Central memory CD8-positive, alpha-beta T cell (primary cell): Measurements from ENCODE around the gene GPR162.
A peak's percentile ranks its signal among the peaks of the same experiment; 100 is the strongest.

Source experiments
- ATAC-seq: fragments of 150-1000 bp; cut with Tn5 transposase; replicated peaks from 2 replicates; pipeline ENCODE4 v1.10.0; 2022; ENCODE audit warnings: mild to moderate bottlenecking, moderate FRiP score, moderate number of reproducible peaks; ENCODE audit not compliant: poor library complexity, severe bottlenecking; ENCODE audit errors: extremely low read depth
- DNase-seq, 2 donors: peaks; one replicate each; pipeline ENCODE4 v3.0.0; 2021; ENCODE audit warnings: low spot score in 2 of 2
- H3K27ac Mint-ChIP-seq: one replicate; pipeline ENCODE4 v1.8.0; 2022; ENCODE audit warnings: low read depth, mild to moderate bottlenecking, moderate library complexity, mixed read lengths
- H3K27me3 Mint-ChIP-seq: one replicate; pipeline ENCODE4 v1.8.0; 2022; ENCODE audit warnings: mixed read lengths
- H3K36me3 Mint-ChIP-seq: one replicate; pipeline ENCODE4 v1.8.0; 2022; ENCODE audit warnings: mild to moderate bottlenecking, moderate library complexity, mixed read lengths; ENCODE audit not compliant: insufficient read depth
- H3K4me1 Mint-ChIP-seq: one replicate; pipeline ENCODE4 v1.8.0; 2022; ENCODE audit warnings: mixed read lengths
- H3K4me3 Mint-ChIP-seq: one replicate; pipeline ENCODE4 v1.8.0; 2022; ENCODE audit warnings: mild to moderate bottlenecking, moderate library complexity, mixed read lengths
- H3K9me3 Mint-ChIP-seq: one replicate; pipeline ENCODE4 v1.8.0; 2022; ENCODE audit warnings: mixed read lengths

GPR162 gene

DNA sequence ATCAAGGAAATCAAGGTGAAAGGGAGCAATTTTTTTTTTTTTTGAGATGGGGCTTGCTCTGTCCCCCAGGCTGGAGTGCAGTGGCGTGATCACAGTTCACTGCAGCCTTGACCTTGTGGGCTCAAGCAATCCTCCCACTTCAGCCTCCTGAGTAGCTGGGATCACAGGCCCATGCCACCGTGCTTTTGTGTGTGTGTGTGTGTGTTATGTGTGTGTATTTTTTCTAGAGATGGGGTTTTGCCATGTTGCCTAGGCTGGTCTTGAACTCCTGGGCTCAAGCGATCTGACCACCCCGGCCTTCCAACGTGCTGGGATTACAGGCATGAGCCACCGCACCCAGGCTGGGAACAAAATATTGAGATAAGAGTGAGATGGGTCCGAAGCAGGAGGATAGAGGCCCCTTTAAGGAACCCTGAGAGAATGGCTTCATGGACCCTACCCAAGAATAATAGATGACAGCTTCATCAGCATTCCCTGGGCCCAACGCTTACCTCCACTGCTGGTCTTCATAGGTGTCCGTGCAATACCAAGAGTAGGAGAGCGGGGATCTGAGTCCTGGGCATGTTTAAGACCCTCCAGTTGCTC lies 28.4 kb downstream of the GPR162 start:
- Mint-ChIP-seq H3K4me3 (peak overlapping the region; percentile 38), H3K9me3 (no peaks in the 10 kb centered on the region), H3K27ac (no peak overlapping the region)

DNA sequence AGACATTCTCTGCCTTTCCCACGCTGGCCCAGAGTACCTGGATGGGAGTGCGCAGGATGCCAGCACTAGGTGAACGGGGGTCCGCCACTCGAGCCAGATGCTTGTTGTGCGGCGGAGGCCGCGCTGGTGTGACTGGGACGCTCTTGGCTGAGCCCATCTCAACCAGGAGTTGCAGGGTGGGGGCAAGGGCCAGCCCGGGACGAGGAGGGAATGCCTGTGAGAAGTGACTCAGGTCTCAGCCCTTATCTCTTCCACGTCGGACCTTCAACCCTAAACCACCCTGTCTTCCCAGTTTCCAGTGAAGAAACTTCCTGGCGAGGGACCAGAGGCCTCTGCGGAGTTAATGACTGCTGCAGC lies 29.2 kb downstream of the GPR162 start:
- peak overlapping the region; percentile 87 for H3K4me3 Mint-ChIP-seq
- DNase-seq, result no peak
- ATAC-seq, result no peak
- peak overlapping the region; percentile 74 for H3K27ac Mint-ChIP-seq
- H3K36me3 Mint-ChIP-seq, result peaks cover 23% of the 10 kb centered on the region
- H3K9me3 Mint-ChIP-seq, result no peaks in the 10 kb centered on the region
- H3K27me3 Mint-ChIP-seq, result no peaks in the 10 kb centered on the region
- peaks cover 38% of the 10 kb centered on the region for H3K4me1 Mint-ChIP-seq

More for the DNA sequence above, 28.4 kb downstream of the GPR162 start:
- H3K27me3 Mint-ChIP-seq, result no peaks in the 10 kb centered on the region
- H3K36me3 Mint-ChIP-seq, result peaks cover 21% of the 10 kb centered on the region
- DNase-seq (no peak), ATAC-seq (no peak)
- peaks cover 35% of the 10 kb centered on the region for H3K4me1 Mint-ChIP-seq

DNA sequence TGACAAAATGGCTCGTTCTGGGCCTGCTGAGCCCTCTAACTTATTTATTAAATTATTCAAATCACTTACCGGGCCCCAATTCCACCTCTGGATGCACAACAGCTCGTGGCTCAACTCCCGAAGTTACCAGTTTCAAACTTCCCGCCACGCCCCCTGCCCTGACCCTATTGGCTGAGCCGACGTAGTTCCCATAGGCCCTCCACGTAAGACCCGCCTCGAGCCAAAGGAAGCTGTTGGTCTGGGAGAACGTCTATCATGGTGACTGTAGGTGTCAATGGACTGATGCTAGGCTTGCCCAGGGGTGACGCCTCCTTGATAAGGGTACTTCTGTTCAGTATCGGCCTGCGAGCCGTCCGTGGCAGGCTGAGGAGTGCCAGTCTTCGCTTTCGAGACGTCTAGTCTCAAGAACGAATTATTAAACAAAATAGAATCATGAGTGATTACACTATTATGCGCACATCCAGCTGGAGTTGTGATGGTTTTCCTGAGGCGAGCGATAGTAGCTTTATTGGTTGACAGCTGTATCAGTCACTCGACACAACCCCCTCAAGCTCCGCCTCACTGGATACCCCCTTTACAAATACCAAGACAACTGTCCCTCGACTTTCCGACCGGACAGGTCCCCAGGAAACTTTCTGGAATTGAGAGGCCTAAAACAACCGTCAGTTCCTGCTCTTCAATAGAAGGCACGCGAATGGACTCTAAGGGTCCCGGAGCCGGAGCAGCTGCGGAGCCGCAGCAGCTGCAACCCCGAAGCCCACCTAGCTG lies 29.7 kb downstream of the GPR162 start, which contains the start of gene CDCA3:
CDCA3 (minus strand) TSS at position 134 of the 768 bp plus-strand sequence. CDS start 334 bp downstream, outside the sequence.
- Mint-ChIP-seq H3K9me3 (no peaks in the 10 kb centered on the region), H3K27ac (peak within 1 kb of the TSS; percentile 74), H3K36me3 (peaks cover 22% of the 10 kb centered on the region), H3K4me3 (peak within 1 kb of the TSS; percentile 87), H3K27me3 (no peaks in the 10 kb centered on the region), H3K4me1 (peaks cover 41% of the 10 kb centered on the region)
- ATAC-seq (peak; percentile 57), DNase-seq (peak; percentile 83 to 87)

DNA sequence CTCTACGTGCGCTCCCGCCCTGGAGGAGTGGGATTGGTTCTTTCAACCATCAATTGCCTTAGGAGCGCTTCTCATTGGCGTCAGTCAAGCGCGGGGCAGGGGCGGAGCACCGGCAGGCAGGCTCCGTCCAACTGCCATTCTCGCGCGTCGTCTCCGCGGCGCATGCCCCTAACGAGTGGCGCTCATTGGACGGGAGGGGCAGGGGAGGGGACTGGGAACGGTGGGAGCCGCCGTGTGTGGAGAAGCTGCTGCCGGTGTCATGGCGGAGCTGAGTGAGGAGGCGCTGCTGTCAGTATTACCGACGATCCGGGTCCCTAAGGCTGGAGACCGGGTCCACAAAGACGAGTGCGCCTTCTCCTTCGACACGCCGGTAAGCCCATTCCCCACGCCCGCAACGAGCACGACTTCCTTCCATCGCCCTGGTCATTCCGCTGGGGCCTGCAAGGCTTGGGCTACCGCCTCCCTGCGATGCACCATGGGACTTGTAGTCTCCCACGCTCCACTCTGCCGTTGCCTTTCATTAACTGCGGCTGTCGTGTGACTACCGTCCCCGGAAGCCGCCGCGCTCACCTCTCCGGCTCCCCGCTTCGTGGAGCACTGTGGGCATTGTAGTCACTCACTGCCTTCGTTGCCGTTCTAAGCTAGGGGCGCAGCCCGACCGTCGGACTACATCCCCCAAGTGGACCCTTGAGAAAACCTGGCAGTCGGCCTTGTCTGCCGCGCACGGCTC lies 30.5 kb downstream of the GPR162 start, which contains the start of gene USP5:
USP5 (plus strand) TSS at position 230 of the 730 bp plus-strand sequence; CDS start at position 260, 30 bp downstream.
- H3K9me3 Mint-ChIP-seq, result no peaks in the 10 kb centered on the region
- peaks cover 41% of the 10 kb centered on the region for H3K4me1 Mint-ChIP-seq
- peak; percentile 92 to 98 for DNase-seq
- peak within 1 kb of the TSS; percentile 74 for H3K27ac Mint-ChIP-seq
- H3K36me3 Mint-ChIP-seq, result peaks cover 25% of the 10 kb centered on the region
- peak within 1 kb of the TSS; percentile 87 for H3K4me3 Mint-ChIP-seq
- ATAC-seq, result peak; percentile 82
- no peaks in the 10 kb centered on the region for H3K27me3 Mint-ChIP-seq

DNA sequence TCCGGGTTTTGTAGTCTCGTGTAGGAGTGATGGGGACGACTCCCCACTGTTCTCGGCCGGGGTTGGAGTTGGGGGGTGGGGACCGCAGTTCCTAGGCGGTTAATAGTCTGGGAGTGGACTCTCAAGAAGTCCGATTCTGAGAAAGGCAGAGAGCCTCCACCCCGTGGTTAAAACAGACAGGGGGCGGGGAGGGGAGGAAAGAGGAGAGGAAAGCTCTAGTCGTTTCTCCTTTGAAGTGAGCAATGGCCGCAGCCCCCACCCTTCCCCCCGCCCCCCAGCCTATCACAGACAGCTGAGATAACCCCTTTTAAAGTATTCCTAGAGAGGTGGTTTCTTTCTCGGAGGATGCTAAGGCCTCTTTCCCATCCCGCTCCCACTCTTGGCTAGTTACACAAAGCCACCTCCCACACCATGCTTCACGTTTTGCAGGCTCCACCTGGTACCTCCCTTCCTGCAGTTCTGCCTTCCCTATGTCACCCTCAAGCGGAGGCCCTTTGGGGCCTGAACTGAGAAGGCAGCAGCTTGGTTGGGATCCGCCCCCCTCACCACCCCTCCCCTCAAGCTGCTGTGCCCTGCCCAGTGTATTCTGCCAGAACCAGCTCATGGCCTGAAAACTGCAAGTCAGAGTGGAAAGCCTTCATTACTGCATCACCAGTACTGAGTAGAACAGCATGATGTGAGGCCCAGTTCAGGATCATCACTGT lies 31.2 kb downstream of the GPR162 start:
- no peaks in the 10 kb centered on the region for H3K27me3 Mint-ChIP-seq
- peak overlapping the region; percentile 87 for H3K4me3 Mint-ChIP-seq
- ATAC-seq (no peak), DNase-seq (no peak)
- H3K9me3 Mint-ChIP-seq, result no peaks in the 10 kb centered on the region
- H3K4me1 Mint-ChIP-seq, result peaks cover 41% of the 10 kb centered on the region
- H3K36me3 Mint-ChIP-seq, result peaks cover 30% of the 10 kb centered on the region
- H3K27ac Mint-ChIP-seq, result peak overlapping the region; percentile 74

DNA sequence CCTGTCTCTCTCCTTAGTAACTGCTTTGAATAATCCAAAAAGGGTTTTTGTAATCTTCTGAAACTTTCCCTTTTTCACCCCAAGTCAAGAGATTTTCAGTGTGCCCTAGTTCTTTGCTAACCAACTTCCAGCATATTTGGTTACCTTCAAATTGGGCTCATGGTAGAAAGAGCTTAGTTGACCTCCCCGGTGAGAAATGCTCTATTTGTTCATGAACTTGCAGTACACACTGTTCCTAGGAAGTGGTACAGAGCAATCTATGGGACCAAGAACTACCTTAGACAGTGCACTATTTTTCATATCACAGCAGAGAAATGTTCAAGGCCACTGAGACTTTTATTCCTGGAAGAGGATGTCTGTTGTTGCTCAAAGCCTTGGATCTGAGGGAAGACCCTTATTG lies 32.0 kb downstream of the GPR162 start:
- Mint-ChIP-seq H3K9me3 (no peaks in the 10 kb centered on the region), H3K27ac (peak overlapping the region; percentile 49), H3K4me1 (peaks cover 41% of the 10 kb centered on the region), H3K36me3 (peaks cover 35% of the 10 kb centered on the region), H3K4me3 (peak overlapping the region; percentile 87), H3K27me3 (no peaks in the 10 kb centered on the region)
- ATAC-seq (no peak), DNase-seq (no peak)

DNA sequence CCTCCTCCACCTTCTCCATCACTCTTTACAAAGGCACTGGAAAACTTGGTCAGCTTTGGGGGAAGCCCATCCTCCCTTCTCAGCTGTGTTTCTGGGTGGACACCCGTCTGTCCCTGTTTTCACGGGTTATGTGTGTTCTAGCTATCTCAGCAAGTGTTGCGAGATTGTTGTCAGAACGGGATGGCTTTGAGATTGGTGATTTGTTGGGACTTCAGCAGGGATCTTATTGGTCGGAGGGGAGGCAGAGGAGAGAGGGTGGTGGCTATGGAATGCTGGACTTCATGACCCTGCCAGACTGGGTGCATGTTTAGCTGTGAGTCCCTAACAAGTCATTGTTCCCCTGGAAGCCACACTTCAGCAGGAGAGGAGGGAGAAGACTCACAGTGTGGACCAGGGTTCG lies 32.4 kb downstream of the GPR162 start:
- Mint-ChIP-seq H3K27ac (peak overlapping the region; percentile 49), H3K4me3 (peak overlapping the region; percentile 87), H3K27me3 (no peaks in the 10 kb centered on the region), H3K4me1 (peaks cover 41% of the 10 kb centered on the region), H3K36me3 (peaks cover 38% of the 10 kb centered on the region), H3K9me3 (no peaks in the 10 kb centered on the region)
- DNase-seq (no peak), ATAC-seq (no peak)

DNA sequence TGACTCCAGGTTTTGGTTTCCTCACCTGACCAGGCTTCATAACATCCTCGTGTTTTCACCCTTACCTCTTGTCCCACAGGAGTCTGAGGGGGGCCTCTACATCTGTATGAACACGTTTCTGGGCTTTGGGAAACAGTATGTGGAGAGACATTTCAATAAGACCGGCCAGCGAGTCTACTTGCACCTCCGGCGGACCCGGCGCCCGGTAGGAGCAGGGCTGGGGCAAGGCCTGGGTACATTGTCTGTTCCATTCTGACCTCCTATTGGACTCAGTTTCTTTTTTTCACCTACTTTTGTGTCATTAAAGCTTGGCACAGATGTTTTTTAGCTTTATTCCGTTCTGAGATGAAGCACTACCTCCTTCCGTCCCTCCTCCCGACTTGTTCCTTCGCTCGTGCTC lies 33.7 kb downstream of the GPR162 start:
- ATAC-seq, result no peak
- Mint-ChIP-seq H3K27me3 (no peaks in the 10 kb centered on the region), H3K4me3 (no peak overlapping the region), H3K4me1 (peaks cover 36% of the 10 kb centered on the region), H3K9me3 (no peaks in the 10 kb centered on the region), H3K36me3 (peaks cover 40% of the 10 kb centered on the region), H3K27ac (no peak overlapping the region)
- DNase-seq, result no peak

DNA sequence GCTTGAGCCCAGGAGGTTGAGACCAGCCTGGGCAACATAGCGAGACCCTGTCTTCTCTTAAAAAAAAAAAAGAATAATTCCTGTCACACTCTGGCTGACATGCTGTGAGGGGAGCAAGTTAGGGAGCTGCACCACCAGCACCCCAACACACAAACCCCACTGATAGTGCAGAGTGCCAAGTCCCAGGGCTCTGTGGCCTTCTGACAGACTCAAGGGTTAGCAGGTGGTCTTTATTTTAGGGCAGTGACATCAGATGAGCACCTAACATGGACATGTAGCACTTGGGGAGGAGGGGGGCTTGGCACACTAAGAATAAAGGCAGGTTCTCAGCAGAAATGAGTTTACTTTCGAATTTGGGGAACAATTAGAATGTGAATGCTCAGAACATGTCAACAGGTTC lies 37.2 kb downstream of the GPR162 start:
- no peak for DNase-seq
- Mint-ChIP-seq H3K9me3 (no peaks in the 10 kb centered on the region), H3K27ac (no peak overlapping the region), H3K27me3 (no peaks in the 10 kb centered on the region), H3K4me3 (no peak overlapping the region), H3K36me3 (peaks cover 42% of the 10 kb centered on the region), H3K4me1 (peaks cover 11% of the 10 kb centered on the region)
- no peak for ATAC-seq

DNA sequence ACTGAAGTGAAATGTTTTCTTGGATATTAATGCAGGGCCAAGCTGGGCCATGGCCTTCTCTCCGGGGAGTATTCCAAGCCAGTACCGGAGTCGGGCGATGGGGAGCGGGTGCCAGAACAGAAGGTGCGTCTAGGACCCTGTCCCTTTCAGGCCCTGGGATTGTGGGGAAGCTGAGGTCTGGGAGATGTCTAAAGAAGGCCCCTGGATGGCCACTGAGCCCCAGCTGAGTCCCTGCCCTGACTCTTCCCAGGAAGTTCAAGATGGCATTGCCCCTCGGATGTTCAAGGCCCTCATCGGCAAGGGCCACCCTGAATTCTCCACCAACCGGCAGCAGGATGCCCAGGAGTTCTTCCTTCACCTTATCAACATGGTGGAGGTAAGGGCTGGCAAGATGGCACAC lies 38.5 kb downstream of the GPR162 start:
- no peak overlapping the region for H3K27ac Mint-ChIP-seq
- H3K4me3 Mint-ChIP-seq, result no peak overlapping the region
- no peaks in the 10 kb centered on the region for H3K27me3 Mint-ChIP-seq
- DNase-seq (no peak), ATAC-seq (no peak)
- peaks cover 6% of the 10 kb centered on the region for H3K4me1 Mint-ChIP-seq
- no peaks in the 10 kb centered on the region for H3K9me3 Mint-ChIP-seq
- peaks cover 44% of the 10 kb centered on the region for H3K36me3 Mint-ChIP-seq

DNA sequence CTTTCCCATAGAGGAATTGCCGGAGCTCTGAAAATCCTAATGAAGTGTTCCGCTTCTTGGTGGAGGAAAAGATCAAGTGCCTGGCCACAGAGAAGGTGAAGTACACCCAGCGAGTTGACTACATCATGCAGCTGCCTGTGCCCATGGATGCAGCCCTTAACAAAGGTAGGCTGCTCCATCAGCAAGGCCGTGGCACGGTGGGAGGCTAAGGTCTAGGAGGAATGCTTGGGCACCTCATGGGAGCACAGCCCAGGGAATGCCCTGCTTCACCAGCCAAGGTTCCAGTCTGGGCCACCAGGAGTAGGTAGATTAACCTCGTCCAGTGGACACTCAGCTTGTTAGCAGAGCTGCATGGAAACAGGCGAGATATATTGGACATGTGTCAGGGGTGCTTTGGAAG lies 39.3 kb downstream of the GPR162 start:
- no peak overlapping the region for H3K4me3 Mint-ChIP-seq
- H3K9me3 Mint-ChIP-seq, result no peaks in the 10 kb centered on the region
- H3K4me1 Mint-ChIP-seq, result peaks cover 1% of the 10 kb centered on the region
- peaks cover 41% of the 10 kb centered on the region for H3K36me3 Mint-ChIP-seq
- DNase-seq (no peak), ATAC-seq (no peak)
- no peak overlapping the region for H3K27ac Mint-ChIP-seq
- no peaks in the 10 kb centered on the region for H3K27me3 Mint-ChIP-seq

DNA sequence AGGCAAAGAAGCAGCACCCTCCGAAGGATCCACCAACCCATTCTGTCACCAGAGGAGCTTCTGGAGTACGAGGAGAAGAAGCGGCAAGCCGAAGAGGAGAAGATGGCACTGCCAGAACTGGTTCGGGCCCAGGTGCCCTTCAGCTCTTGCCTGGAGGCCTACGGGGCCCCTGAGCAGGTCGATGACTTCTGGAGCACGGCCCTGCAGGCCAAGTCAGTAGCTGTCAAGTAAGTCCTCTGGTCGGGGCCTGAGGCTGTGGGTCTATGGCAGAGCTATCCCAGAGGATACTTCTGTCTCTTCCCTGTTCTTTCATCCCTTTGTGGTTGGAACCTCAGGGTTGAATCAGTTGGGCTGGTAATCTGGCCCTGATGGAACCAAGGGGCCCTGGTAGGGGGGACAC lies 39.8 kb downstream of the GPR162 start:
- Mint-ChIP-seq H3K27me3 (no peaks in the 10 kb centered on the region), H3K36me3 (peaks cover 42% of the 10 kb centered on the region), H3K4me3 (no peak overlapping the region), H3K9me3 (no peaks in the 10 kb centered on the region), H3K27ac (no peak overlapping the region), H3K4me1 (no peaks in the 10 kb centered on the region)
- DNase-seq, result no peak
- no peak for ATAC-seq
